Measurements from ENCODE around the gene AAMDC.
"Not testable (repeated sequence)": the region's sequence is repeated elsewhere in the genome, so short reads cannot be mapped to it uniquely, and the experiment has no call there.

AAMDC gene

DNA sequence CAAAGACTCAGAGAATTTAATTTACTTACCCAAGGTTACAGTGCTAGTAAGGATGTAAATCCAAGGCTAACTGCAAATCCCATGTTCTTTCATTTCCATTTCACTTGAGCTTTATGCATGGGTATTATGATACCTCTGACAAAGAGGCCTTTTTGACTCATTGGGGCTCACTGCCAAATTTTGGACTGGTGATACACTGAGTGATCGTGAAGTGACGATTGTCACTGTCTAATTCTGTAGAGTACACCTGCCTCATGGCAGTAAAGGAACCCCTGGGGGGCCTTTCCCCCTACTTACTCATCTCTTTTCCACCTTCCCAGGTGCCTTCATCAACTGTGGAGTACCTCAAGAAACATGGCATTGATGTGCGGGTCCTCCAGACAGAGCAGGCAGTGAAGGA is 50.9 kb downstream of the AAMDC start:
- H3K27me3 ChIP-seq (replicated peaks): no peaks in the 10 kb centered on the region
- no peak overlapping the region for H3K4me3 ChIP-seq (ENCODE audit: low read depth, low read length)
- no peak for TF ChIP-seq CTCF (IDR thresholded peaks at IDR 0.05; ENCODE audit: low read depth, low read length, missing control alignments)
- no peak overlapping the region for H3K27ac ChIP-seq
- H3K36me3 ChIP-seq (replicated peaks): peaks cover 7% of the 10 kb centered on the region
- DNase-seq: no peak
- in situ Hi-C loops (cut with HindIII; ENCODE audit: low pct_ligation_motif_present, low sequenced_read_pairs): no loop called here

GRCh38 chr11:77873345-77873744 is 52.4 kb downstream of the AAMDC start:
- in situ Hi-C loops (cut with HindIII; ENCODE audit: low pct_ligation_motif_present, low sequenced_read_pairs): no loop called here
- TF ChIP-seq CTCF (IDR thresholded peaks at IDR 0.05; ENCODE audit: low read depth, low read length, missing control alignments): no peak
- H3K4me3 ChIP-seq (ENCODE audit: low read depth, low read length): no peak overlapping the region

DNA sequence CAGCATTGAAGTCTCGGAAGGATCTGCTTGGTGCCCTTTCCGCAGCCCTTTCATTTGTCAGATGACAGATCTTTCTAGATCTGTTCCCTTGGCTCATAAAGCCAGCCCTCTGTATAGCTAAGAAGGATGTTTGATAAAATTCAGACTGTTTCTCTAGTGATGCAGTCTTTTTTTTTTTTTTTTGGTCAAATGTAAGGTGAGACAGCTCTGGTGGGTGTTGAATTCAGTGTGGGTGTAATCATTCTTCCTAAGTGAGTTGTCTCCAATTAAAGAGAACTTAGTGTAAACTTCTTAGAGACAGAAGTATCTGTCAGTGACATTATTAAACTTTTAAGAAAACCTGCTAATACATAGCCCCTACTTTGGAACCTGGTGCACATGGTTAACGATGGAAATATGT is 53.3 kb downstream of the AAMDC start:
- no peak overlapping the region for H3K27ac ChIP-seq
- no peak for DNase-seq
- in situ Hi-C loops (cut with HindIII; ENCODE audit: low pct_ligation_motif_present, low sequenced_read_pairs): no loop called here
- peaks cover 11% of the 10 kb centered on the region for H3K36me3 ChIP-seq (replicated peaks)
- no peak overlapping the region for H3K4me3 ChIP-seq (ENCODE audit: low read depth, low read length)
- TF ChIP-seq CTCF (IDR thresholded peaks at IDR 0.05; ENCODE audit: low read depth, low read length, missing control alignments): no peak
- no peaks in the 10 kb centered on the region for H3K27me3 ChIP-seq (replicated peaks)

More at GRCh38 chr11:77873345-77873744, 52.4 kb downstream of the AAMDC start:
- Histone ChIP-seq H3K36me3 (replicated peaks) (peaks cover 7% of the 10 kb centered on the region), H3K27me3 (replicated peaks) (no peaks in the 10 kb centered on the region), H3K27ac (no peak overlapping the region)
- no peak for DNase-seq

- H3K4me3 ChIP-seq (ENCODE audit: low read depth, low read length): no peak overlapping the region
- peaks cover 7% of the 10 kb centered on the region for H3K36me3 ChIP-seq (replicated peaks)
- in situ Hi-C loops (cut with HindIII; ENCODE audit: low pct_ligation_motif_present, low sequenced_read_pairs): no loop called here
- H3K27ac ChIP-seq: no peak overlapping the region
- no peak for DNase-seq
- TF ChIP-seq CTCF (IDR thresholded peaks at IDR 0.05; ENCODE audit: low read depth, low read length, missing control alignments): no peak
- no peaks in the 10 kb centered on the region for H3K27me3 ChIP-seq (replicated peaks)
These were observed 55.1 kb downstream of the AAMDC start for GRCh38 chr11:77876045-77876444.

- H3K36me3 ChIP-seq (replicated peaks): peaks cover 12% of the 10 kb centered on the region
- in situ Hi-C loops (cut with HindIII; ENCODE audit: low pct_ligation_motif_present, low sequenced_read_pairs); H3K27ac ChIP-seq; H3K27me3 ChIP-seq (replicated peaks); H3K4me3 ChIP-seq (ENCODE audit: low read depth, low read length): not testable (repeated sequence)
- peak; percentile 68 for DNase-seq
These were observed 57.3 kb downstream of the AAMDC start for GRCh38 chr11:77878247-77878646.

DNA sequence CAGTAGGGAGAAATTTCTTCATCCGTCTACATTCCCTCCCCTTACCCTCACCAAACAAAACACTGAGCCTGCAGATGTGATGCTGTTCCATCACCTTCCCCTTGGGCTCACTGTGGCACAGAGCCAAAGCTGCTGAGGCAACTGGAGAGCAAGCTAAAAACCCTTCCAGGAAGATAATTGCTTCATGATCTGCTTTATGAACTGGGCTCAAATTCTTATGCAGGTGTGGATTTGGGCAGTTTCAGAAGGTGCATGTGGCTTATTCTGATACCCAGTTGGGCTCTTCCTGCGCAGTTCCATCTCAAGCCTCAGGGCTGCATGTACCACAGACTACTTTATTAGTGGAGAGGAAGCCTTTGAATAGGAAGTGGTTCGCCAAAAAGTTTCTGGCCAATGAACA is 58.3 kb downstream of the AAMDC start:
- Histone ChIP-seq H3K36me3 (replicated peaks) (peaks cover 12% of the 10 kb centered on the region), H3K4me3 (ENCODE audit: low read depth, low read length) (no peak overlapping the region), H3K27ac (no peak overlapping the region), H3K27me3 (replicated peaks) (no peaks in the 10 kb centered on the region)
- DNase-seq: no peak
- peak; percentile 12 for TF ChIP-seq CTCF (IDR thresholded peaks at IDR 0.05; ENCODE audit: low read depth, low read length, missing control alignments)
- in situ Hi-C loops (cut with HindIII; ENCODE audit: low pct_ligation_motif_present, low sequenced_read_pairs): no loop called here

Measured in brain microvascular endothelial cell (primary cell).